IPS-18a (cell line): ENCODE results near the gene SLC8A2.
"Not testable (repeated sequence)": the region's sequence is repeated elsewhere in the genome, so short reads cannot be mapped to it uniquely, and the experiment has no call there.

Experiments used
- H3K27ac ChIP-seq: one replicate; pipeline ENCODE4 v1.5.1; 2013; ENCODE audit warnings: low read length
- H3K27me3 ChIP-seq: one replicate; pipeline ENCODE4 v1.6.1; 2013; ENCODE audit warnings: mild to moderate bottlenecking, low read length; ENCODE audit not compliant: control insufficient read depth, insufficient read depth
- H3K36me3 ChIP-seq: one replicate; pipeline ENCODE4 v1.6.1; 2013; ENCODE audit warnings: low read depth, low read length; ENCODE audit not compliant: control insufficient read depth
- H3K4me1 ChIP-seq: one replicate; pipeline ENCODE4 v1.6.1; 2013; ENCODE audit warnings: low read depth, low read length; ENCODE audit not compliant: control insufficient read depth
- H3K4me3 ChIP-seq: one replicate; pipeline ENCODE4 v1.5.1; 2013; ENCODE audit warnings: low read length
- H3K9ac ChIP-seq: one replicate; pipeline ENCODE4 v1.6.1; 2013; ENCODE audit warnings: mild to moderate bottlenecking, low read length, moderate library complexity
- H3K9me3 ChIP-seq: one replicate; pipeline ENCODE4 v1.6.1; 2013; ENCODE audit warnings: low read depth, low read length; ENCODE audit not compliant: control insufficient read depth

SLC8A2 gene

DNA sequence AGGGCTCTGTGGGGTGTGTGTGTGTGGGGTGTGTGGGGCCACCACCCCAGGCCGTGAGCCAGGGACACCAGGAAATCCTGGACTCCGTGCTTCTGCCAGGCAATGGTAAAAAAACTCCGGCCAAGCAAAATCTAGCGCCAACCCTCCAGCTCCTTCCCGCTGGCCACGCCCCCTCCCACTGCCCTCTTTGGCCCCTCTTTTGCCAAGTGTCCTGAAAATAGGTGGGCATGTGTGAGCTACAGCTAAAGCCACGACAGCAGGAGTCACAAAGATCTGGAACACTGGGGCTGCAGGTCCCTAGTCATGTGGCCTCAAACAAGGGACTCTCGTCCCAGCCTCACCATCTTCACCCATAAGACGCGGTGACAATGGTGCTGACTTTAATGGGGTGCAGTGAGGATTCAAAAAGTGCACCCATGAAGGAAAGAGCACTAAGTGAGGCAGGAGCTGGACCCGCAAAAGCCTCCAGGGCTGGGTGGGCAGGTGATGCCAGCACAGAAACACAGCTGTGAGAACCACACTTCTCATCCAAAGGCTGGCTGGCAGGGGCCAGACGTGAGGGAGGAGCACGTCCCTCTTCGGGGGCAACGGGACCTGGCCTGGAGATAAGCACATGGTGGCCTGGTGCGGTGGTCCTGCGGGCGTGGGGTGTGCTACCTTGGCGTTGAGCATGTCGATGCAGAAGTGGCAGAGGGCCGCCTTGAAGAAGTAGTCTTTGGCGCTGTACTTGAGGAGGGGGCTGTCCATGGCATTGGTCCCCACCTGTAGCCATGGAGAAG, 19.9 kb upstream of the SLC8A2 start:
- H3K4me3 ChIP-seq = no peak overlapping the region
- no peaks in the 10 kb centered on the region for H3K4me1 ChIP-seq
- H3K36me3 ChIP-seq = peaks cover 15% of the 10 kb centered on the region
- no peaks in the 10 kb centered on the region for H3K9me3 ChIP-seq
- no peak overlapping the region for H3K9ac ChIP-seq
- no peak overlapping the region for H3K27ac ChIP-seq
- no peaks in the 10 kb centered on the region for H3K27me3 ChIP-seq

DNA sequence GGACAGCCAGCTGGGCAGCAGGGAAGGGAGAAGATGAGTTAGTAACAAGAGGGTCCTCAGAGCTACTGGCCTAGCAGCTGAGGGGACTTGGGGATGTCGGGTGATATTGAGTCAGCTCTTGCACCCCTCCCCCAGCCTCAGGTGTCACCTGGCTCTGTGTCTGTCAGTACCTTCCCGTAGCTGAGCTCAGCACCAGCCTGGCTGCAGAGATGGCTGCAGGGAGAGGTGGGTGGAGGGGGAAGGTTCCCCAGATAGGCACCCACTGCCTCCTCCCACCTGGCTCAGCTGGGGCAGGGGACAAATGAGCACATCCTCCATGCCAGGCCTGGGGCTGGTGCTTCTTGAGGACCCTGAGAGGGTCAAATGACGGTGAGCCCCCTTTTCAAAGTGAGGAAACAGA, 19.2 kb upstream of the SLC8A2 start:
- H3K9ac ChIP-seq = no peak overlapping the region
- no peak overlapping the region for H3K4me3 ChIP-seq
- H3K36me3 ChIP-seq = peaks cover 15% of the 10 kb centered on the region
- no peaks in the 10 kb centered on the region for H3K9me3 ChIP-seq
- no peaks in the 10 kb centered on the region for H3K27me3 ChIP-seq
- H3K4me1 ChIP-seq = no peaks in the 10 kb centered on the region
- H3K27ac ChIP-seq = no peak overlapping the region

DNA sequence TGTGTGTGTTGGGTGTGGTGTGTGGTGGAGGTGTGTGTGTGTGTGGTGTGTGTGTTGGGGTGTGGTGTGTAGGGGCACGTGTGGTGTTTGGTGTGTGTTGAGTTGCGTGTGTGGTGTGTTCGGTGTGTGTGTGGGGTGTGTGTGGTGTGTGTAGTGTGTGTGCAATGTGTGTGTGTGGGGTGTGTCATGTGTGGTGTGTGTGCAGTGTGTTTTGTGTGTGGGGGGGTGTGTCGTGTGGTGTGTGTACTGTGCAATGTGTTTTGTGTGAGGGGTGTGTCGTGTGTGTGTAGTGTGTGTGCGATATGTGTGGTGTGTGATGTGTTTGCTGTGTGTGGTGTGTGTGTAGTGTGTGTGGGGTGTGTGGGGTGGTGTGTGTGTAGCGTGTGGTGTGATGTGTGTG, 18.3 kb upstream of the SLC8A2 start:
- Histone ChIP-seq H3K36me3 (peaks cover 15% of the 10 kb centered on the region), H3K27ac (no peak overlapping the region), H3K9me3 (no peaks in the 10 kb centered on the region), H3K4me3 (no peak overlapping the region), H3K4me1 (no peaks in the 10 kb centered on the region), H3K9ac (no peak overlapping the region), H3K27me3 (no peaks in the 10 kb centered on the region)

DNA sequence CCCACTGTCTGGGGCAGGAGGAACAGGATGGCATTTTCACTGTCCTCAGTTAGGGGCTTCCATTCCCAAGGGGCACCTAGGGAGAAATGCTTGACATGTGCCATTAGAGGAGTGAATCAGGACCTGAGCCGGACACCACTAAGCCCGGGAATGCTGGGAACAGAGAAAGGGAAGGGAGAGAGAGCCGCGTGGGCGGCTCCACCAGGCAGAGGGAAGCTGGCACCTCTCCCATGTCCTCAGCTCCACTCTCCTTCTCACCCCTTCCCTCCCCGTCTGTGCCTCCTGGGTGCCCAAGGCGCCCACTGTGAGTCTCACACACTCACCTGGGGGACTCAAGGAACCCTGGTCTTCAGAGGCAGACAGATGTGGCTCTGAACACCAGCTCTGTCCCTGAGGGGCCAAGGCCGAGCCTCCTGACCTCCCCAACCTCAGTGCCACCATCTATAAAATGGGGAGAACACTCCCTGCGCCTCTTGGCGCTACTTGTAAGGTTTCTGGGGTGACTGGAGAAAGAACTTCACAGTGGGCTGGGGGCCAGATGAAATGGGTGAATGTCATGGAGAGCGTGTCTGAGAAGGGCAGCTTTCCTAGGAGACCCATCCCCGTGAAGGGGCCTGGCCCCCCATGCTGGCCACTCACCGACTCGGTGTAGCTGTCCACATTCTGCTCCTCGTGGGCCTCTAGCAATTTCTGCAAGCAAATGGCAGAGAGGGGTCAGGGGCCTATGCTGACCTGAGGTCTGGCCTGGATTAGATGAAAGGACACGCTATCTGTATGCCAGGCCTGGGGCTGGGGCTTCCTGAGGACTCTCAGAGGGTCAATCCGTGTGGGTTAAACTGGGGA, 17.6 kb upstream of the SLC8A2 start:
- Histone ChIP-seq H3K4me3 (no peak overlapping the region), H3K9ac (no peak overlapping the region), H3K36me3 (peaks cover 15% of the 10 kb centered on the region), H3K27ac (no peak overlapping the region), H3K27me3 (no peaks in the 10 kb centered on the region), H3K9me3 (no peaks in the 10 kb centered on the region), H3K4me1 (no peaks in the 10 kb centered on the region)

DNA sequence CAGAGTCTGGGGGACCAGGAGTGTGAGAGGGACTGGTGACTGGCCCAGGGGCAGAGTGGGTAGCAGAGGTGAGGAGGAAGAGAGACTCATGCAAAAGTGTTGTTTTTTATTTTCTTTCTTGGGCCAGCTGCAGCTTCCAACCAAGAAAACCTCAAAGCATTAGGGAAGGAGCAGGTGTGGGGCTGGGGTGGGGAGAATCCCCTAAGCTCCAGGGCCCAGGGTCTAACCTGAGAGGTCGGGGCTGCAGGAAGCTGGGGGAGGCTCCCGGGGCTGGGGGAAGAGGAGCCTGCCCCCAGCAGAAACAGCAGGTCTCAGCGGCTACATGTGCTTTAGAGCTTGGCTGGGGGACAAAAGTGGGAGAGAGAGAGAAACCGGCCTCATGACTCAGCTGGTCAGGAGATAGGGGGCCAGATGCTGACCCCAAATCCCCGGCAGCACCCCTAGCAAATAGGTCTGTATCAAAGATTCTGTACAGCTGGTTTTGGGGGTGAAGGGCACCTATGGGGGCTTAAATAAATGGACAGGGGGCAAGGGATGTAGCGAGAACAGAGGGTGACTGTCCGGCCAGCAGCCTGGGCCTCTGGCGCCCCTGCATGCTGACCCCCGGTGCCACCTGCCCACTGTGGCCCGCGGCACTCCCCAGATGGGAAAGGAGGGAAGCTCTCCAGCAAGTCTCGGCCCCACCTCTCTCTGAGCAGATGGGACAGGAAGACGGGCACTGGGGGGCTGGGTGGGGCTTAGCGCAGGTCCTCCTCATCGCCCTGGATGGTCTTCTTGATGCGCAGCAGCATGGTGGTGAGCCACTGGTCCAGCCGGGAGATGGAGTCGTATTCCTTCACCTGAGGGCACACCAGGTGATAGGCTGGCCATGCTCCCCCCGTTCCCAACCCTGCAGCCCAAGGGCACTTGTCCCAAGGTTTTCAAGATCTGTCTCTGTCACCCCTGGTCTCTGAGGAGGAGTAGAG, 16.1 kb upstream of the SLC8A2 start:
- no peaks in the 10 kb centered on the region for H3K4me1 ChIP-seq
- H3K27ac ChIP-seq = no peak overlapping the region
- H3K36me3 ChIP-seq = peaks cover 15% of the 10 kb centered on the region
- no peak overlapping the region for H3K9ac ChIP-seq
- H3K27me3 ChIP-seq = no peaks in the 10 kb centered on the region
- no peaks in the 10 kb centered on the region for H3K9me3 ChIP-seq
- H3K4me3 ChIP-seq = no peak overlapping the region

DNA sequence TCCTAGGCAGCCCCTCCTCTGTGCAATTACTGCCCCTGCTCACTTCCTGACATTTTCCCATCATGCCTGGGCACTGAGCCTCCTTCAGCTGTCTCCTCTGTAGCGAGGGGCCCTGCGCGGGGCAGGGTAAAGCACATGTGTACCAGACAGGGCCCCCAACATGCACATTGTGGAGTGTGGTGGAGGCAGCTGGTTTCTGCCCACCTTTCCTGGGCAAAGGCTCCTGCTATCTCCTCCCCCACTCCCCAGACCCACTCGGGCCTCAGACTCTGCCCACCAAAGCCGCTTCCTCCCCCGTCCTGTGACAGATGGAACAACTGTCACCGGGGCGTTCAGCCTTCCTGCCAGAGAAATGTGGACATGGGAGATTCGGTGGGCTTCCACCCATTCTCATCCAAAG, 15.2 kb upstream of the SLC8A2 start:
- no peak overlapping the region for H3K9ac ChIP-seq
- H3K36me3 ChIP-seq = peaks cover 15% of the 10 kb centered on the region
- no peak overlapping the region for H3K4me3 ChIP-seq
- no peak overlapping the region for H3K27ac ChIP-seq
- H3K9me3 ChIP-seq = no peaks in the 10 kb centered on the region
- H3K27me3 ChIP-seq = no peaks in the 10 kb centered on the region
- H3K4me1 ChIP-seq = no peaks in the 10 kb centered on the region

DNA sequence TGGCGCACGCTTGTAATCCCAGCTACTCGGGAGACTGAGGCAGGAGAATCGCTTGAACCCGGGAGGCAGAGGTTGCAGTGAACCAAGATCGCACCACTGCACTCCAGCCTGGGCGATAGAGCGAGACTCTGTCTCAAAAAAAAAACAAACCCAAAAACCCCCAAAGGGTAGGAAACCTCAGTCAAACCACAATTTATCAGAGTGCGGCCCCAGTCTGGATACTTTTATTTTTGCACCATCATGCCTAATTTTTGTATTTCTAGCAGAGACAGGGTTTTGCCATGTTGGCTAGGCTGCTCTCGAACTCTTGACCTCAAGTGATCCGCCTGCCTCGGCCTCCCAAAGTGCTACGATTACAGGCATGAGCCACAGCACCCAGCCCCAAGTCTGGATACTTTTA, 14.5 kb upstream of the SLC8A2 start:
- H3K9me3 ChIP-seq, H3K9ac ChIP-seq, H3K27ac ChIP-seq, H3K36me3 ChIP-seq, H3K27me3 ChIP-seq, H3K4me1 ChIP-seq, H3K4me3 ChIP-seq: not testable (repeated sequence)

DNA sequence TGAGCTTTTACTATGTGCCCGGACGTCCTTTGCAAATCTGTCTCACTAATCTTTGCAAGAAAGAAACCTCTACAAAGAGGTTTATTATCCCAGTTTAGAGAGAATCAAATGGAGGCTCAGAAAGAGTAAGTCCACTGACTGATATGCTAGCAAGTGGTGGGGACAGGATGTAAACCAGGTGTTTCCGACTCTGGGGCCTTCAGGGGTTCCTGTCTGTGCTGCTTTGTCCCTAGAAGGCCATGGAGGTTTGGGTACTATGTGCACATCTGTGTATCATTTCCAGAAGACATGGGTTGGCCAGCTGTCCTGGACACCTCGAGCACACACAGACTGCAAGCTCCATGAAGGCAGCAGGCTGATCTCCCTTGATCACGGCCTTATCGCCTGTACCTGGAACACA, 13.5 kb upstream of the SLC8A2 start:
- H3K27me3 ChIP-seq = no peaks in the 10 kb centered on the region
- no peak overlapping the region for H3K27ac ChIP-seq
- H3K4me1 ChIP-seq = no peaks in the 10 kb centered on the region
- peaks cover 6% of the 10 kb centered on the region for H3K36me3 ChIP-seq
- peak overlapping the region; percentile 86 for H3K4me3 ChIP-seq
- no peak overlapping the region for H3K9ac ChIP-seq
- no peaks in the 10 kb centered on the region for H3K9me3 ChIP-seq

DNA sequence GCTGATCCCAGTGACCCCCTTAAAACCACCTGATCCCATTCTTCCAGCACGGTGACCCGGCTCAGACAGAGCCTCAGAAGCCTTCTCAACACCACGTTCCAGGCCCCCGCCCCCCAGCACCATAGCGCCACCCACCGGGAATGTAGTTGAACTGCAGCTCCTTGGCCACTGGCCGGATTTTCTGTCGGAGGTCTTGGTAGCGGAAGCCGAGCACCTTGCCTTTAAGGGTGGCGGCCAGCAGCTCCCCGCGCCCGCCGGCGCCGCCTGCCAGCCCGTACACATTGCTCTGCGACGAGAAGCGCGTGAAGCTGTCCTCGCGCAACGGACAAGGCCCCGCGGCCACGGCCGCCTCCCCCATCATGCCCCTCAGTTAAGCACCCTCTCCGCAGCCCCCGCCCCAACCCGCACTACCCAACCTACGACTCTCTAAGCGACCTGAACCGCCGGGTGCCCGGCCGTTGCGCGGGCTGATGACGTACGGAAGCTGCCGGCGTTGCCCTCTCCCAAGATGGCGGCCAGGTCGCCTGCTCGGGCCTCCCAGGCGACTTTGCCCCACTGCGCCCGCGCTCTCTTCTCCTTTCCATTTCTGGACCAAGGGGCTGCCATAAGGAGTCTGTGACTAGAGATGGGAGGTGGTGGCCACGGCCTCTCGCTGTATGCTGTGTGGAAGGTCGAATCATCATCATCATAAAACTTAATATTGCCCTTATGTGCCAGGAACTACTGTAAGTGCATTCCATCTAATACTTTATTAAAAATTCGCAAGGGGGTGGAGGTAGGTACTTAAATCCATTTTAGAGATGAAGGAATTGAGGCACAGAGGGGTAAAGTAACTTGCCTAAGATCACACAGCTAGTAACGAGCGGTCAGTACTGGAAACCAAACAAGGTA, 12.4 kb upstream of the SLC8A2 start, which contains the start of gene KPTN:
Gene KPTN (minus strand): TSS at position 420 of the 891 bp plus-strand sequence. CDS start 59 bp downstream, at position 361.
- Histone ChIP-seq H3K4me3 (peak within 1 kb of the TSS; percentile 86), H3K4me1 (no peaks in the 10 kb centered on the region), H3K9ac (peak within 1 kb of the TSS; percentile 80), H3K27me3 (no peaks in the 10 kb centered on the region), H3K9me3 (no peaks in the 10 kb centered on the region), H3K36me3 (no peaks in the 10 kb centered on the region), H3K27ac (peak within 1 kb of the TSS; percentile 87)

DNA sequence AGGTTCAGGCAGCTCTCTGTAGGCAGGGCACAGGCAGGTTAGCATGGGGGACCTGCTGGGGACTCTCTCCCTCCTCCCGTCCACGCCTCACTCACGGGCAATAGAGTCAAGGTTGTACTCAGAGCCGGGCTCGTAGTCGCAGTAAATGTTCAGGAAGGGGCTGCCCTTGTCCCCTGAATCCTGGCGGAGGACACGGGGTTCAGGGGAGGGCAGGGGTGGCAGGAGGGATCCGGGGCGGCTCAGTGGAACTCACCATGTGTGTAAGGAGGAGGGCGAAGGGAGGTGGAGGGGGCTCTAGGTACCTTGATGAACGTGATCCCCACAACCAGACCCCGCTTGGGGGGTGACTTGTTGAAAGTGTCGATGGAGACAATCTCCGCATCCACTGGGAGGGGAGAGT, 11.5 kb upstream of the SLC8A2 start:
- no peaks in the 10 kb centered on the region for H3K27me3 ChIP-seq
- H3K9me3 ChIP-seq = no peaks in the 10 kb centered on the region
- no peaks in the 10 kb centered on the region for H3K4me1 ChIP-seq
- no peak overlapping the region for H3K27ac ChIP-seq
- H3K36me3 ChIP-seq = no peaks in the 10 kb centered on the region
- peak overlapping the region; percentile 86 for H3K4me3 ChIP-seq
- H3K9ac ChIP-seq = no peak overlapping the region
